Activated naive CD4-positive, alpha-beta T cell treated with anti-CD3 and anti-CD28 coated beads, Interleukin-2, amount 50 U/mL, for 24 hours (primary cell): ENCODE results near the gene GALNT17.

Experiments used
- H3K27ac Mint-ChIP-seq: one replicate; pipeline ENCODE4 v1.8.0; 2021; ENCODE audit warnings: mild to moderate bottlenecking, mixed read lengths
- H3K27me3 Mint-ChIP-seq: one replicate; pipeline ENCODE4 v1.8.0; 2021; ENCODE audit warnings: mixed read lengths
- H3K36me3 Mint-ChIP-seq: one replicate; pipeline ENCODE4 v1.8.0; 2021; ENCODE audit warnings: mixed read lengths
- H3K4me1 Mint-ChIP-seq: one replicate; pipeline ENCODE4 v1.8.0; 2021; ENCODE audit warnings: mixed read lengths
- H3K4me3 Mint-ChIP-seq: one replicate; pipeline ENCODE4 v1.8.0; 2021; ENCODE audit warnings: mild to moderate bottlenecking, mixed read lengths
- H3K9me3 Mint-ChIP-seq: one replicate; pipeline ENCODE4 v1.8.0; 2021; ENCODE audit warnings: mixed read lengths

The GALNT17 gene

GRCh38 chr7:71281261-71281660 is 149.3 kb downstream of the GALNT17 start:
- Mint-ChIP-seq H3K4me3 (no peak overlapping the region), H3K27me3 (no peaks in the 10 kb centered on the region), H3K36me3 (no peaks in the 10 kb centered on the region), H3K9me3 (peaks cover 5% of the 10 kb centered on the region), H3K4me1 (no peaks in the 10 kb centered on the region), H3K27ac (no peak overlapping the region)

GRCh38 chr7:71283802-71284201 is 151.9 kb downstream of the GALNT17 start:
- Mint-ChIP-seq H3K4me1 (no peaks in the 10 kb centered on the region), H3K27ac (no peak overlapping the region), H3K4me3 (no peak overlapping the region), H3K36me3 (no peaks in the 10 kb centered on the region), H3K9me3 (peaks cover 5% of the 10 kb centered on the region), H3K27me3 (no peaks in the 10 kb centered on the region)

GRCh38 chr7:71285571-71286145 is 153.7 kb downstream of the GALNT17 start:
- Mint-ChIP-seq H3K4me1 (no peaks in the 10 kb centered on the region), H3K27me3 (no peaks in the 10 kb centered on the region), H3K36me3 (no peaks in the 10 kb centered on the region), H3K9me3 (peaks cover 2% of the 10 kb centered on the region), H3K27ac (no peak overlapping the region), H3K4me3 (no peak overlapping the region)

- Mint-ChIP-seq H3K4me3 (no peak overlapping the region), H3K4me1 (no peaks in the 10 kb centered on the region), H3K27ac (no peak overlapping the region), H3K9me3 (no peaks in the 10 kb centered on the region), H3K36me3 (no peaks in the 10 kb centered on the region), H3K27me3 (no peaks in the 10 kb centered on the region)
Measured at GRCh38 chr7:71286336-71286735, 154.4 kb downstream of the GALNT17 start.

- Mint-ChIP-seq H3K27ac (no peak overlapping the region), H3K4me3 (no peak overlapping the region)
Measured at GRCh38 chr7:71286924-71287323, 155.0 kb downstream of the GALNT17 start.

GRCh38 chr7:71290452-71290851 is 158.5 kb downstream of the GALNT17 start:
- Mint-ChIP-seq H3K4me3 (no peak overlapping the region), H3K9me3 (no peaks in the 10 kb centered on the region)

More at GRCh38 chr7:71286924-71287323, 155.0 kb downstream of the GALNT17 start:
- no peaks in the 10 kb centered on the region for H3K27me3 Mint-ChIP-seq
- no peaks in the 10 kb centered on the region for H3K4me1 Mint-ChIP-seq
- no peaks in the 10 kb centered on the region for H3K9me3 Mint-ChIP-seq
- no peaks in the 10 kb centered on the region for H3K36me3 Mint-ChIP-seq

GRCh38 chr7:71298378-71298777 is 166.4 kb downstream of the GALNT17 start:
- H3K4me3 Mint-ChIP-seq, result no peak overlapping the region
- H3K27me3 Mint-ChIP-seq, result no peaks in the 10 kb centered on the region
- H3K9me3 Mint-ChIP-seq, result peaks cover 5% of the 10 kb centered on the region
- no peaks in the 10 kb centered on the region for H3K4me1 Mint-ChIP-seq
- no peak overlapping the region for H3K27ac Mint-ChIP-seq
- H3K36me3 Mint-ChIP-seq, result no peaks in the 10 kb centered on the region

More at GRCh38 chr7:71290452-71290851, 158.5 kb downstream of the GALNT17 start:
- Mint-ChIP-seq H3K27me3 (no peaks in the 10 kb centered on the region), H3K4me1 (no peaks in the 10 kb centered on the region), H3K36me3 (no peaks in the 10 kb centered on the region), H3K27ac (no peak overlapping the region)

GRCh38 chr7:71300086-71300485 is 168.1 kb downstream of the GALNT17 start:
- Mint-ChIP-seq H3K4me1 (no peaks in the 10 kb centered on the region), H3K4me3 (no peak overlapping the region), H3K9me3 (peaks cover 5% of the 10 kb centered on the region), H3K27me3 (no peaks in the 10 kb centered on the region), H3K27ac (no peak overlapping the region), H3K36me3 (no peaks in the 10 kb centered on the region)

GRCh38 chr7:71300603-71301002 is 168.7 kb downstream of the GALNT17 start:
- Mint-ChIP-seq H3K36me3 (no peaks in the 10 kb centered on the region), H3K4me3 (no peak overlapping the region), H3K9me3 (peaks cover 5% of the 10 kb centered on the region), H3K27me3 (no peaks in the 10 kb centered on the region), H3K4me1 (no peaks in the 10 kb centered on the region), H3K27ac (no peak overlapping the region)

GRCh38 chr7:71301167-71301566 is 169.2 kb downstream of the GALNT17 start:
- H3K27ac Mint-ChIP-seq, result no peak overlapping the region
- H3K27me3 Mint-ChIP-seq, result no peaks in the 10 kb centered on the region
- H3K36me3 Mint-ChIP-seq, result no peaks in the 10 kb centered on the region
- H3K4me1 Mint-ChIP-seq, result no peaks in the 10 kb centered on the region
- no peak overlapping the region for H3K4me3 Mint-ChIP-seq
- H3K9me3 Mint-ChIP-seq, result peaks cover under 1% of the 10 kb centered on the region

- no peaks in the 10 kb centered on the region for H3K4me1 Mint-ChIP-seq
- no peaks in the 10 kb centered on the region for H3K27me3 Mint-ChIP-seq
- H3K9me3 Mint-ChIP-seq, result no peaks in the 10 kb centered on the region
- no peak overlapping the region for H3K4me3 Mint-ChIP-seq
- H3K36me3 Mint-ChIP-seq, result no peaks in the 10 kb centered on the region
- no peak overlapping the region for H3K27ac Mint-ChIP-seq
Measured at GRCh38 chr7:71303566-71303965, 171.6 kb downstream of the GALNT17 start.

GRCh38 chr7:71308096-71308495 is 176.2 kb downstream of the GALNT17 start:
- H3K4me1 Mint-ChIP-seq, result no peaks in the 10 kb centered on the region
- H3K27me3 Mint-ChIP-seq, result no peaks in the 10 kb centered on the region
- H3K9me3 Mint-ChIP-seq, result peaks cover 5% of the 10 kb centered on the region
- no peak overlapping the region for H3K4me3 Mint-ChIP-seq
- H3K27ac Mint-ChIP-seq, result no peak overlapping the region
- H3K36me3 Mint-ChIP-seq, result no peaks in the 10 kb centered on the region

GRCh38 chr7:71311576-71311975 is 179.6 kb downstream of the GALNT17 start:
- Mint-ChIP-seq H3K27me3 (no peaks in the 10 kb centered on the region), H3K36me3 (no peaks in the 10 kb centered on the region), H3K4me3 (no peak overlapping the region), H3K9me3 (peaks cover 10% of the 10 kb centered on the region), H3K27ac (no peak overlapping the region), H3K4me1 (no peaks in the 10 kb centered on the region)

GRCh38 chr7:71312755-71313490 is 181.0 kb downstream of the GALNT17 start:
- Mint-ChIP-seq H3K36me3 (no peaks in the 10 kb centered on the region), H3K4me3 (no peak overlapping the region), H3K9me3 (peaks cover 10% of the 10 kb centered on the region), H3K27me3 (no peaks in the 10 kb centered on the region), H3K27ac (no peak overlapping the region), H3K4me1 (no peaks in the 10 kb centered on the region)

- H3K27me3 Mint-ChIP-seq, result no peaks in the 10 kb centered on the region
Measured at GRCh38 chr7:71313553-71313952, 181.6 kb downstream of the GALNT17 start.

GRCh38 chr7:71320916-71321315 is 189.0 kb downstream of the GALNT17 start:
- H3K4me1 Mint-ChIP-seq, result no peaks in the 10 kb centered on the region
- H3K4me3 Mint-ChIP-seq, result no peak overlapping the region
- H3K9me3 Mint-ChIP-seq, result peaks cover 8% of the 10 kb centered on the region
- H3K27ac Mint-ChIP-seq, result no peak overlapping the region
- H3K36me3 Mint-ChIP-seq, result no peaks in the 10 kb centered on the region
- H3K27me3 Mint-ChIP-seq, result no peaks in the 10 kb centered on the region

More at GRCh38 chr7:71313553-71313952, 181.6 kb downstream of the GALNT17 start:
- peaks cover 10% of the 10 kb centered on the region for H3K9me3 Mint-ChIP-seq
- no peaks in the 10 kb centered on the region for H3K4me1 Mint-ChIP-seq
- no peaks in the 10 kb centered on the region for H3K36me3 Mint-ChIP-seq
- no peak overlapping the region for H3K4me3 Mint-ChIP-seq
- no peak overlapping the region for H3K27ac Mint-ChIP-seq
